Measurements from ENCODE around the gene CERT1. TPM values are rescaled to one million over a fixed set of nuclear protein-coding genes. Genes with fewer than 3 reads are reported as not detected.

Gene CERT1
- total and polyA plus RNA-seq, 12 donors, result 6.3 to 47.6 (median 37.5) TPM

DNA sequence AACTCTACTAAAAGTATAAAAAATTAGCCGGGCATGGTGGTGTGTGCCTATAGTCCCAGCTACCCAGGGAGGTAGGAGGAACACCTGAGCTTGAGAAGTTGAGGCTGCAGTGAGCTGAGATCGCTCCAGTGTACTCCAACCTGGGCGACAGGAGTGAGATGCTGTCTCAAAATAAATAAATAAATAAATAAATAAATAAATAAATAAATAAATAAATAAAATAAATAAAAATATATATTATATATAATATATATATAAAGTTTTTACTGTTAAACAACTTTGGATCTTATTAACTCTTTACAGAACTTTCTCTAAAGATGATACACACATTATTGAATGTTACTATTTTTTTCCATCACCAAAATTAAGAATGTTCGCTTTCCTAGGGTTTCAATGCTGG is 136.0 kb downstream of the CERT1 start:
- no peaks in the 10 kb centered on the region for H3K27me3 ChIP-seq
- peaks cover 0 to 93% (median 32%) of the 10 kb centered on the region in 9 donors for H3K36me3 ChIP-seq

DNA sequence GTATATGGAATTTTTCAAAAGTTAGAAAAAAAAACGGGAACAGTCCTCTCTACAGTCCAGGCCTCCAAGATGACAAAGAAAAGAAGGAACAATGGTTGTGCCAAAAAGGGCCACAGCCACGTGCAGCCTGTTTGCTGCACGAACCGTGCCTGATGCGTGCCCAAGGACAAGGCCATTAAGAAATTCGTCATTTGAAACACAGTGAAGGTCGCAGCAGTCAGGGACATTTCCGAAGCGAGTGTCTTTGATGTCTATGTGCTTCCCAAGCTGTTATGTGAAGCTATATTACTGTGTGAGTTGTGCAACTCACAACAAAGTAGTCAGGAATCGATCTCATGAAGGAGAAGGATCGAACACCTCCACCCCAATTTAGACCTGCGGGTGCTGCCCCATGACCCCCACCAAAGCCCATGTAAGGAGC is 137.0 kb downstream of the CERT1 start:
- intact Hi-C loops (cut with DNase I), result no loop called here

More for the DNA sequence above, 136.0 kb downstream of the CERT1 start:
- ATAC-seq, result no peak
- H3K27ac ChIP-seq, result no peak overlapping the region
- no peak overlapping the region for H3K4me3 ChIP-seq
- H3K4me1 ChIP-seq, result no peaks in the 10 kb centered on the region
- intact Hi-C loops (cut with DNase I), result no loop called here
- DNase-seq, result no peak
- 96 to 97% methylated on average over 4 of the region's 4 CpGs for WGBS, 2 donors
- no peaks in the 10 kb centered on the region for H3K9me3 ChIP-seq
- TF ChIP-seq, protein P1, sequence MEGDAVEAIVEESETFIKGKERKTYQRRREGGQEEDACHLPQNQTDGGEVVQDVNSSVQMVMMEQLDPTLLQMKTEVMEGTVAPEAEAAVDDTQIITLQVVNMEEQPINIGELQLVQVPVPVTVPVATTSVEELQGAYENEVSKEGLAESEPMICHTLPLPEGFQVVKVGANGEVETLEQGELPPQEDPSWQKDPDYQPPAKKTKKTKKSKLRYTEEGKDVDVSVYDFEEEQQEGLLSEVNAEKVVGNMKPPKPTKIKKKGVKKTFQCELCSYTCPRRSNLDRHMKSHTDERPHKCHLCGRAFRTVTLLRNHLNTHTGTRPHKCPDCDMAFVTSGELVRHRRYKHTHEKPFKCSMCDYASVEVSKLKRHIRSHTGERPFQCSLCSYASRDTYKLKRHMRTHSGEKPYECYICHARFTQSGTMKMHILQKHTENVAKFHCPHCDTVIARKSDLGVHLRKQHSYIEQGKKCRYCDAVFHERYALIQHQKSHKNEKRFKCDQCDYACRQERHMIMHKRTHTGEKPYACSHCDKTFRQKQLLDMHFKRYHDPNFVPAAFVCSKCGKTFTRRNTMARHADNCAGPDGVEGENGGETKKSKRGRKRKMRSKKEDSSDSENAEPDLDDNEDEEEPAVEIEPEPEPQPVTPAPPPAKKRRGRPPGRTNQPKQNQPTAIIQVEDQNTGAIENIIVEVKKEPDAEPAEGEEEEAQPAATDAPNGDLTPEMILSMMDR (IDR thresholded peaks at IDR 0.05), result no peak

DNA sequence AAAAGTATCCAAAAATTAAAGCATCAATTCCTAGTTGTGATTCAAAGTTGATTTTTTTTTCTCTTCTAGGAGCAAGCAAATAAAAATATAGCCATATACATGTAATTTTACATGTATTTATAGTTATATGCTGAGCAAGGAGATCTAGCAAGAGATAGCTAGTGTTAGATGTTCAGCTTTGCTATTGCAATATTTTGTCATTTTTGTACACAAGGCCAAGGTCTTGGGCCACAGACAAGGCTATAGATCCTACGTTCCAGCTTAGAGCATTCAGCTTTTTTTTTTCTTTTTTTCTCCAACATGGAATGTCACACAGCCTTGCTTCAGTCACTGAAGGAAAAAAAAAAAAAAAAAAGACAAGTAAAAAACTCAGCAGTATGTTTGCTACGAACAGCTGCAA is 137.6 kb downstream of the CERT1 start:
- DNase-seq, result no peak
- ATAC-seq, result no peak
- H3K27ac ChIP-seq, result no peak overlapping the region
- no peak overlapping the region for H3K4me3 ChIP-seq
- 78 to 82% methylated on average over 2 of the region's 2 CpGs for WGBS, 2 donors
- H3K9me3 ChIP-seq, result no peaks in the 10 kb centered on the region
- H3K36me3 ChIP-seq, result peaks cover 0 to 85% (median 21%) of the 10 kb centered on the region in 9 donors
- H3K27me3 ChIP-seq, result no peaks in the 10 kb centered on the region
- intact Hi-C loops (cut with DNase I), result no loop called here
- TF ChIP-seq, protein P1 (IDR thresholded peaks at IDR 0.05), result no peak
- H3K4me1 ChIP-seq, result no peaks in the 10 kb centered on the region

More for the DNA sequence above, 137.0 kb downstream of the CERT1 start:
- H3K27me3 ChIP-seq, result no peaks in the 10 kb centered on the region
- H3K9me3 ChIP-seq, result no peaks in the 10 kb centered on the region
- no peaks in the 10 kb centered on the region for H3K4me1 ChIP-seq
- no peak overlapping the region for H3K4me3 ChIP-seq
- DNase-seq (no peak), ATAC-seq (no peak)
- 87% methylated on average over 12 of the region's 12 CpGs for WGBS, 2 donors
- no peak overlapping the region for H3K27ac ChIP-seq
- H3K36me3 ChIP-seq, result peaks cover 0 to 85% (median 26%) of the 10 kb centered on the region in 9 donors
- TF ChIP-seq, protein P1 (IDR thresholded peaks at IDR 0.05), result no peak

DNA sequence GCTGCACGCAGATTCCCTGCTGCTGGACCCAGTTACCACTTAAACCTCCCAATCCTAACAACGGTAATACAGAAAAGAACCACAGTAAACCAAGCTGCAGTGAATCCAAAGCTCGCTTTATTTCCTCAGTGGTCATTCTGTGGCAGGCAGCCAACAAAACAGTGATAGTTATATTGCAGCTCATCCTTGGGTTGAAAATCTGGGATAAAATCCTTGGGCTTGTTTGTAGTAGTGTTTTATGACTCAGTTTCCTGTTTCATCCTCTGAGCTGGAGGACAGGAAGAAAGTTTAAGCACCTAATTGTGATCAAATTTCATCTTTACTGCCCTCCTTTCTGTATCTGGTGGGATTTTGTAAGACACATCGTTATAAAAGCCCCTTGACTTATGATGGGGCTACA is 143.0 kb downstream of the CERT1 start:
- TF ChIP-seq, protein P1 (IDR thresholded peaks at IDR 0.05), result no peak
- WGBS, 2 donors, result 74 to 80% methylated on average over 4 of the region's 4 CpGs
- Histone ChIP-seq H3K27me3 (no peaks in the 10 kb centered on the region), H3K4me1 (peaks cover 0 to 2% (median 0%) of the 10 kb centered on the region in 9 donors), H3K9me3 (no peaks in the 10 kb centered on the region), H3K4me3 (no peak overlapping the region), H3K27ac (no peak overlapping the region), H3K36me3 (peaks cover 0 to 33% (median 0%) of the 10 kb centered on the region in 9 donors)
- intact Hi-C loops (cut with DNase I), result no loop called here
- ATAC-seq, result no peak
- no peak for DNase-seq

All from heart right ventricle (tissue), 16 donors.